GM12891 (cell line): ENCODE data around the gene RAPGEFL1.

Experiments
- POLR2A ChIP-seq: IDR thresholded peaks from 2 replicates; pipeline ENCODE4 v1.6.1; 2011; ENCODE audit warnings: low read depth, low read length, control low read depth
- POLR2AphosphoS5 ChIP-seq: IDR thresholded peaks from 2 replicates; pipeline ENCODE4 v1.6.1; 2011; ENCODE audit warnings: low read depth, low read length, control low read depth
- POU2F2 ChIP-seq: IDR thresholded peaks from 2 replicates; pipeline ENCODE4 v1.6.1; 2011; ENCODE audit warnings: low read depth, mild to moderate bottlenecking, control low read depth, low read length, moderate library complexity
- SPI1 ChIP-seq: IDR thresholded peaks from 2 replicates; pipeline ENCODE4 v1.6.1; 2011; ENCODE audit warnings: low read depth, low read length, control low read depth
- TAF1 ChIP-seq: IDR thresholded peaks from 2 replicates; pipeline ENCODE4 v1.6.1; 2011; ENCODE audit warnings: low read depth, low read length, control low read depth

DNA sequence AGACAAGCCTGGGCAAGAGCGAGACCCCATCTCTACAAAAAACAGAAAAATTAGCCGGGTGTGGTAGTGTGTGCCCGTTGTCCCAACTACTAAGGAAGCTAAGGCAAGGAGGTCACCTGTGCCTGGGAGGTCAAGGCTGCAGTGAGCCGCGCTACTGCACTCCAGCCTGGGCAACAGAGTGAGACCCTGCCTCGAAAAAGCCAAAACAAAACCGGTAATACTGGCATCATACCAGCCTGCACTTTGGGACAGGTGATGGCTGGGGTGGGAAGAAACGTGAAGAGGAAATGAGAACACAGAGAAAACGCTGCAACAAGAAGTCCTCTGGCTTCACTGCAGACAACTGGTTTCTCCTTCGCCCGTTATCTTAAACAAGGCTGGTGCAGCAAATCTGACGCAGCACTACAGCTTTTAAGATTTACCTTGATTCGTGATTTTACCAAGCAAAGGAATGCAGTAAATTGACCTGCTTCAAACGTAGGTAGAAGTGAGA is 37.7 kb upstream of the RAPGEFL1 start:
- no peak for TF ChIP-seq POLR2AphosphoS5
- TF ChIP-seq TAF1 = no peak
- no peak for TF ChIP-seq POLR2A
- TF ChIP-seq POU2F2 = no peak
- TF ChIP-seq SPI1 = peak; percentile 66
